Measurements from ENCODE around the gene PFKFB4.

GRCh38 chr3:48476426-48477053, 80.1 kb downstream of the PFKFB4 start:
- TF ChIP-seq ZNF274 (IDR thresholded peaks at IDR 0.05; ENCODE audit: low read depth, low read length) (no peak), YY1 (IDR thresholded peaks at IDR 0.05; ENCODE audit: insufficient read depth, insufficient read length) (no peak), SUZ12 (IDR thresholded peaks at IDR 0.05; ENCODE audit: extremely low read depth, insufficient read depth, insufficient read length) (no peak)

All from NT2/D1 (cell line).